Astrocyte of the cerebellum (primary cell): ENCODE data around the gene ALOX15B.

ENCODE experiments used
- DNase-seq: peaks from one replicate; pipeline ENCODE4 v3.0.0-alpha.2; 2011; ENCODE audit warnings: low read depth
- H3K4me3 ChIP-seq: 2 replicates; pipeline ENCODE4 v1.5.1; 2011; ENCODE audit warnings: mild to moderate bottlenecking, low read depth, low read length, moderate library complexity
- in situ Hi-C: cut with HindIII; loops from 2 replicates; pipeline ENCODE4 v1.10.0; 2017; ENCODE audit warnings: low sequenced_read_pairs
- TF ChIP-seq, protein P1 (sequence below): IDR thresholded peaks from 2 replicates; pipeline ENCODE4 v1.5.1; 2012; ENCODE audit warnings: low read length, low read depth, moderate library complexity, mild to moderate bottlenecking; ENCODE audit errors: missing control alignments

The ALOX15B gene

DNA sequence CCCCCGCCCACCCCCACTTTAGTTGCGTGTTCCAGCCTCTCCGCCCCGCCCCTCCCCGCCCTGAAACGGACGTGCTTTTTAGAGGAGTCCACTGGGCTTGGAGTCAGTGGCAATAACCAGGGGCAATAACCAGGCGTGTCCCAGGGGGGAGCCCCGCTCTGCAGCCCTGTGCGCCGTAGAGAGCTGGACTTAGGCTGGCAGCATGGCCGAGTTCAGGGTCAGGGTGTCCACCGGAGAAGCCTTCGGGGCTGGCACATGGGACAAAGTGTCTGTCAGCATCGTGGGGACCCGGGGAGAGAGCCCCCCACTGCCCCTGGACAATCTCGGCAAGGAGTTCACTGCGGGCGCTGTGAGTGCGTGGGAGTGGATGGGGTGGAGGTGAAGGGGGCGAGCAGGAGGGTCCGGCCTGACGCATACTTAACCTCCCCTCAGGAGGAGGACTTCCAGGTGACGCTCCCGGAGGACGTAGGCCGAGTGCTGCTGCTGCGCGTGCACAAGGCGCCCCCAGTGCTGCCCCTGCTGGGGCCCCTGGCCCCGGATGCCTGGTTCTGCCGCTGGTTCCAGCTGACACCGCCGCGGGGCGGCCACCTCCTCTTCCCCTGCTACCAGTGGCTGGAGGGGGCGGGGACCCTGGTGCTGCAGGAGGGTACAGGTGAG lies at the start of gene ALOX15B:
Gene ALOX15B (plus strand): TSS at position 106 of the 657 bp plus-strand sequence. CDS start 97 bp downstream, at position 203.
- no peak for DNase-seq
- no peak within 1 kb of the TSS for H3K4me3 ChIP-seq
- in situ Hi-C loops = no loop called here
- TF ChIP-seq, protein P1, sequence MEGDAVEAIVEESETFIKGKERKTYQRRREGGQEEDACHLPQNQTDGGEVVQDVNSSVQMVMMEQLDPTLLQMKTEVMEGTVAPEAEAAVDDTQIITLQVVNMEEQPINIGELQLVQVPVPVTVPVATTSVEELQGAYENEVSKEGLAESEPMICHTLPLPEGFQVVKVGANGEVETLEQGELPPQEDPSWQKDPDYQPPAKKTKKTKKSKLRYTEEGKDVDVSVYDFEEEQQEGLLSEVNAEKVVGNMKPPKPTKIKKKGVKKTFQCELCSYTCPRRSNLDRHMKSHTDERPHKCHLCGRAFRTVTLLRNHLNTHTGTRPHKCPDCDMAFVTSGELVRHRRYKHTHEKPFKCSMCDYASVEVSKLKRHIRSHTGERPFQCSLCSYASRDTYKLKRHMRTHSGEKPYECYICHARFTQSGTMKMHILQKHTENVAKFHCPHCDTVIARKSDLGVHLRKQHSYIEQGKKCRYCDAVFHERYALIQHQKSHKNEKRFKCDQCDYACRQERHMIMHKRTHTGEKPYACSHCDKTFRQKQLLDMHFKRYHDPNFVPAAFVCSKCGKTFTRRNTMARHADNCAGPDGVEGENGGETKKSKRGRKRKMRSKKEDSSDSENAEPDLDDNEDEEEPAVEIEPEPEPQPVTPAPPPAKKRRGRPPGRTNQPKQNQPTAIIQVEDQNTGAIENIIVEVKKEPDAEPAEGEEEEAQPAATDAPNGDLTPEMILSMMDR = no peak

DNA sequence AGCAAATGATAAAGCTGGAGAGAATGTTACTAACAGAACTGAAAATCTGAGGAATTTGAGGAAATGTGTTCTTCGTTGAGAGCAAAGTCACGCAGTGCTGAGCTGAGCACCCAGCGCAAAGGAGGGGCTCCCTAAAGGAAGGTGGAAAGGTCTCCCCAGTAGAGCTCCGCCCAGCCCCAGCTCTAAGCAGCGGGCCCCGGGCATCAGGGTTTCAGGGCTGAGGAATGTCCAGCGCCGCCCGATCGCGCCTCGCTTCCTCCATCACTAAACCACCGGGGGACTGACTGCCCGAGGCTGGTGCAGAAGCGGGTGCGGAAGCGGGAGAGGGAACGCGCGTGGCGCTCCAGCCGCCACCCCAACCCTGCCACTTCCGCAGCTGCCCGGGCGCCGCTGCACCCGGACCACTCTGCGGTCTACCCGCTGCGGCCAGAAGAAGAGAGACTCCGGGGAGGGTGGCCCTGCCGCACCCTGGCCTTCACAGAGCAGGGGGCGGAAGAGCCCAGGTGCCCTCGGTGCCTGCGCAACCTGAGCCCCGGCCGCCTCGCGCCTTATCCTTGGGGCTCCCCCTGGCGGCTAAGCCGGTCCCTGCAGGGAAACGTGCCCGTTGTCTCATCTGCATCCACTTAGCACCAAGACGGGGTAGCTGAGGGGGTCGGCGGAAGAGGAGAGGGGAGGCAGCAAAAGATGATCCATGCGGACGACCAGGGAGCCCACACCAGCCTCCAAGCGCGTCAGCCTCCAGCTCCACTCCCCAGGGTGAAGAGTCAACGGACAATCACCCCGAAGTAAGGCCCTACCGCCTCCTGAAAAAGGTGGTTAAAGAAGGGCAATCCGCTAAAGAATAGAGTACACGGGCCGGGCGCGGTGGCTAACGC lies 48.8 kb upstream of the ALOX15B start:
- peak; percentile 12 for DNase-seq
- H3K4me3 ChIP-seq = peak overlapping the region; percentile 51
- in situ Hi-C loops = no loop called here
- TF ChIP-seq, protein P1 = peak; percentile 92

DNA sequence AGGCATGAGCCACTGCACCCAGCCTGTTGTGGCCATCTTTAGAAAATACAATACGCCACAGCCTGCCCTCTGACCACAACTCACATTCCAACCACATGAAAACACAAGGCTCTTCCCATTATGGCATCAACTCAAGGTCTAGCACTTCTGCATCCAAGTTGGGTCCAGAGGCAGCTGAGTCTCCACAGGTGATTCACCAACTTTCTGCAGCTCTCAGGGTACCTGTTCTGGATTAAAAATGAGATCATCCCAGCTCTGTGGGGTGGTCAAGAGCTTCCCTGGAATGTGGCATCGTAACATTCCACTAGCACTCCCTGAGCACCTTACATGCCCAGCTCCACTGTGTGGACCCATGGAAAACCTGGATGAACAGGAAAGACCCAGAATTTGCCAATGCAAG lies 46.3 kb upstream of the ALOX15B start:
- TF ChIP-seq, protein P1 = no peak
- in situ Hi-C loops = no loop called here
- H3K4me3 ChIP-seq = no peak overlapping the region
- peak; percentile 33 for DNase-seq

- in situ Hi-C loops = no loop called here
- H3K4me3 ChIP-seq = no peak overlapping the region
- no peak for DNase-seq
- TF ChIP-seq, protein P1 = no peak
Measured at GRCh38 chr17:7992924-7993323, 45.9 kb upstream of the ALOX15B start.

GRCh38 chr17:7993972-7994589 lies 44.8 kb upstream of the ALOX15B start:
- no peak for DNase-seq
- H3K4me3 ChIP-seq = no peak overlapping the region
- in situ Hi-C loops = no loop called here
- TF ChIP-seq, protein P1 = no peak

GRCh38 chr17:7995724-7996123 lies 43.1 kb upstream of the ALOX15B start:
- in situ Hi-C loops = no loop called here
- TF ChIP-seq, protein P1 = no peak
- DNase-seq = no peak
- H3K4me3 ChIP-seq = no peak overlapping the region
